IPS DF 19.7 (cell line): ENCODE measurements around the gene SCD.

Source experiments
- DNase-seq: peaks from one replicate; pipeline ENCODE4 v3.0.0-alpha.2; 2013; ENCODE audit warnings: low read depth, low spot score

Gene SCD

DNA sequence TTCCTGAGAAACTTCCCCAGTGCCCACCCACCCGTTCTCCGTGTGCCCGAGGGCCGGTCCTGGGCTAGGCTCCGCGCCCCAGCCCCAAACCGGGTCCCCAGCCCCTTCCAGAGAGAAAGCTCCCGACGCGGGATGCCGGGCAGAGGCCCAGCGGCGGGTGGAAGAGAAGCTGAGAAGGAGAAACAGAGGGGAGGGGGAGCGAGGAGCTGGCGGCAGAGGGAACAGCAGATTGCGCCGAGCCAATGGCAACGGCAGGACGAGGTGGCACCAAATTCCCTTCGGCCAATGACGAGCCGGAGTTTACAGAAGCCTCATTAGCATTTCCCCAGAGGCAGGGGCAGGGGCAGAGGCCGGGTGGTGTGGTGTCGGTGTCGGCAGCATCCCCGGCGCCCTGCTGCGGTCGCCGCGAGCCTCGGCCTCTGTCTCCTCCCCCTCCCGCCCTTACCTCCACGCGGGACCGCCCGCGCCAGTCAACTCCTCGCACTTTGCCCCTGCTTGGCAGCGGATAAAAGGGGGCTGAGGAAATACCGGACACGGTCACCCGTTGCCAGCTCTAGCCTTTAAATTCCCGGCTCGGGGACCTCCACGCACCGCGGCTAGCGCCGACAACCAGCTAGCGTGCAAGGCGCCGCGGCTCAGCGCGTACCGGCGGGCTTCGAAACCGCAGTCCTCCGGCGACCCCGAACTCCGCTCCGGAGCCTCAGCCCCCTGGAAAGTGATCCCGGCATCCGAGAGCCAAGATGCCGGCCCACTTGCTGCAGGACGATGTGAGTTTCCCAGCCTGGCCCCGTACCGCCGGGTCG, at the start of gene SCD:
Gene SCD, plus strand, starts transcription at position 469 of the 803 bp plus-strand sequence. Its CDS starts 272 bp downstream, at position 741.
- peak; percentile 94 for DNase-seq

DNA sequence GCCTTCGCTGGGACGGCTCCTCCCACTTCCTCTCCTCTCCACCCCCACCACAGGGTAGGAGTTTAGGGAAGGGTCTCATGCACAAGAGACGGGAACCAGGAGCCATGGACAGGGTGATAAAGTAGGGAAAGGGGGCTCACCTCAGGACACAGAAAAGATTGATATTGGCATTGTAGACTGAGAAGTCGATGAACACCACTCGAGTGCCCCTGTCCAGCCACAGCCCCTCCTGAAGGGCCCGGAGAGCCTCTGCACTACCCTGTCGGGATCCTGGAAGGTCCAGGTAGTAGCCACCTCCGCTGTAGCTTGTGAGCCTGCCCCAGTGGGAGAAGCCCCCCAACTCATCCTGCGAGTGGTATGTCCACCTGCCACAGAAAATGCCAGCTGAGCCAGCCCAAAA, 49.8 kb upstream of the SCD start:
- DNase-seq, result no peak

DNA sequence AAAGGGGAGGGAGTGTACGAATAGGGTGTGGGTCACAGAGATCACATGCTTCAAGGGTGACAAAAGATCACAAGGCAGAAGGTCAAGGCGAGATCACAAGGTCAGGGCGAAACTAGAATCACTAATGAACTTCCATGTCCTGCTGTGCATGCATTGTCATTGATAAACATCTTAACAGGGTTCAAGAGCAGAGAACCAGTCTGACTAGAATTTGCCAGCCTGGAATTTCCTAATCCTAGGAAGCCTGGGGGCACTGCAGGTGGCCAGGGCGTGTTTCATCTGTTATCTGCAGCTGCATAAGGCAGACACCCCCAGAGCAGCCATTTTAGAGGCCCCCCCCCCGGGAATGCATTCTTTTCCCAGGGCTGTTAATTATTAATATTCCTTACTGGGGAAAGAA, 45.9 kb upstream of the SCD start:
- DNase-seq, result peak; percentile 80

DNA sequence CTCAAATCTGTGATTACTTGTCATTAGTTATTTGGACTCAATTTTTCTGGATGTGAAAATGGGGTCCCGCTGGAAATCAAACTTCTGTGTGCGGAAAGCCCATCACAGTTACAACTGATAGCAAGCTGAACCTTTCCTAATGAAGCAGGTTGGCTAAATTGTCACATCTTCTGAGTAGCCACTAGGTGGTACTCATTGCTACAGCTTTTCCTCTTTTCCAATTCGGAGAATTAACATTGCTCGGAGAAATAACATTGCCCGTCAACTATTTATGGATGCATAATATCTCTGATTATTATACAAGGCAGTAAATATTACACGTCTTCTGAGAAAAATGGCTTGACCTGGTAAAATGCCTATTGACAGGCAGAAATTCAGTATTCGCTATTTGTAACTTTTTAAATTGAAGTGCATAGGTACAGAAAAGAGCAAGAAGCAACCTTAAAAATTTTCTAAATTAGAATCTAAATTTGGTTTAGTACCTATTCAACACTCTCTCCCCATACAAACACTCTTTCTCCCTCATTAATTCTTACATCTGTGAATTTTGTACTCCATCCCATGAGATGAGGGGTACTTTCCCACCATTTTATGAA, 43.2 kb upstream of the SCD start:
- DNase-seq, result peak; percentile 12

DNA sequence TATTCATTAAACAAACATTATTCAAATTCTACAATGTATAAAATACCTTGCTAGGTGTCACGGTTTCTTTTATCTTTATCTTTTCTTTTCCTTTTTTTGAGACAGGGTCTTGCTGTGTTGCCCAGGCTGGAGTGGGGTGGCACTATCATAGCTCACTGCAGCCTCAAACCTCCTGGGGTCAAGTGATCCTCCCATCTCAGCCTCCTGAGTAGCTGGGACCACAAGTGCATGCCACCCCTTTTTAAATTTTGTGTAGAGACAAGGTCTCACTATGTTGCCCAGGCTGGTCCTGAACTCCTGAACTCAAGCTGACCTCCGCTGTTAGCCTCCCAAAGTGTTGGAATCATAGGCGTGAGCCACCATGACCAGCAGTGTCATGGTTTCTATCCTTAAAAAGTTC, 42.6 kb upstream of the SCD start:
- DNase-seq, result no peak

DNA sequence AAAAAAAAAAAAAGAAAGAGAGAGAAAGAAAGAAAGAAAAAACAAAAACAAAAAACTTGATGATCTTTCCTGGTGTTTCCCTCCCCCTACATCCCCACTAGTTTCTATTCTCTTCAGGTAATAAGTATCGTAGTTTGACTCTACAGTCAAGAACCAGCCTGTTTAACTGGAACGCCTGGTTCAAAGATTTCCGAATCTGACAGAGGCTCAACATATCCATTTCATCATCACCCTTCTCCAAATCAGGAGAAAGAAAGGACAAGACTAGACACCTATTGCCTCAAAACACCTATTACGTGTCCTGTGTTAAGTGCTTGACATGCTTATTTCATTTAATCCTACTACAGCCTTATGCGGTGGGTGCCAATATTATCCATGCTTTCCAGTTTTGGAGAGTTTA, 40.2 kb upstream of the SCD start:
- no peak for DNase-seq

DNA sequence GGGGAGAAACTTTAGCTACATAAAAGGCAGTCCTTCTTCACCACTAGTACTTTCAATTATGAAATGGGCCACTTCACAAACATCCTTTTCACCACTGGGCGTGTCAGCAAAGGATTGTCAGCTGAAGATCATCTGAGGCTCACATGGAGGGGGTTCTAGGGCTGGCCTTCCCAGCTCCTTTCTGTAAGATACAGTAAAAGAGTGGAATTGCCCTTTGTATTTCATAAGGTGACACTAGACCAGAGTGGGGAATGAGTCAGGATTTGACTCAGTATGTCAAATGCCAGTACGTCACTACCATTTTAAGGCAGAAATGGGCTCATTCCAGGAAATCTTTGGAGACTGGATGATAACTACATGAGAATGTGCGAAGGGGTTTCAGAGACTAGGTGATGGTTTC, 39.3 kb upstream of the SCD start:
- DNase-seq, result no peak

DNA sequence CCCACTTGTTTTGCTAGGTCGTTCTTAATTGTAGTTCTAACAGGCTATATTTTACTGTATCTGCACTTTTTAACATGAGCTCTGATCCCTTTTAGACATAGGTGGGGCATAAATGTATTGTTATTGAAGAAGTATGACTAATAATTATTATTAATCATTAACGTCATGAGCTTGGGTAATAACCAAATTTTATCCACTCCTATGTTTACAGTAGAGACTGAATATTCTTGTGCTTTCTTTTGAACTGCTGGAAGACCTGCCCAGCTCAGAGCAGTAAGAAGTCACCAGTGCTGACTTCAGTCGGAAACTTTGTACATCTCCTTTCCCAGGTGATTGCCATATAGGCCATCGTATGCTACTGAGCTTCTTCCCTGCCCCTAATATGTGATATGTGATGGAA, 35.7 kb upstream of the SCD start:
- no peak for DNase-seq

DNA sequence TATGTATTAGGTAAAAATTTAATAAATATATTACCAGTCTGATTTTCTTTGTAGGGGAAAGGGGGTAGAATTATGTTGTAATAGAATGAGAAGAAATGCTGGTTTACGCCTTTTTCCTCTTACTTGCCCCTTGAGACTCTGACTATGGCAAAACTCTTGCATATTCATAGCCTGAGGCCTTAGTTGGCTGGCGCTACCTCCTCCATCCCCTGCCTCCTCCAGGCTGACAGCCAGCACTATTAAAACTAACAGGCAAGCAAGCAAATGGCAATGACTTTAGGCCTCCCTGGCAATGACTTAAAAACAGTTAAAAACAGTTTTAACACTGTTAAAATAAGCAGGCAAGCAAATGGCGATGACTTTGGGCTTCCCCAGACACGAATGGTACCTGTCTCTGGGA, 31.4 kb upstream of the SCD start:
- DNase-seq, result no peak

DNA sequence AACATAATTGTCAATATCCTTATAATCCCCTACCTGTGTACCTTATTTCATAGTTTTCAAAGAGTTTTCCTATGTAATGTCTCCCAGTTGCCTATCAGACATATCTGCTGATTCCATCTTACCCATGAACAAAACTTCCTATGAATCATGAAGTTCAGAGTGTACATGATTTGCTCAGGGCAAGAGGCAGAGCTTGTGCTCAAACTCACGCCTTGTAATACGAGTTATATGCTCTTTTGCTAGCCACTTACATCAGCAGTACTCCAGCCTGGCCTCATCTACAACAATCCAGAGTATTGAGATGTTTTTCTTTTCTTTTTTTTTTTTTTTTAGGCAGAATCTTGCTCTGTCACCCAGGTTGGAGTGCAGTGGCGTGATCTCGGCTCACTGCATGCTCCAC, 28.8 kb upstream of the SCD start:
- DNase-seq, result no peak

DNA sequence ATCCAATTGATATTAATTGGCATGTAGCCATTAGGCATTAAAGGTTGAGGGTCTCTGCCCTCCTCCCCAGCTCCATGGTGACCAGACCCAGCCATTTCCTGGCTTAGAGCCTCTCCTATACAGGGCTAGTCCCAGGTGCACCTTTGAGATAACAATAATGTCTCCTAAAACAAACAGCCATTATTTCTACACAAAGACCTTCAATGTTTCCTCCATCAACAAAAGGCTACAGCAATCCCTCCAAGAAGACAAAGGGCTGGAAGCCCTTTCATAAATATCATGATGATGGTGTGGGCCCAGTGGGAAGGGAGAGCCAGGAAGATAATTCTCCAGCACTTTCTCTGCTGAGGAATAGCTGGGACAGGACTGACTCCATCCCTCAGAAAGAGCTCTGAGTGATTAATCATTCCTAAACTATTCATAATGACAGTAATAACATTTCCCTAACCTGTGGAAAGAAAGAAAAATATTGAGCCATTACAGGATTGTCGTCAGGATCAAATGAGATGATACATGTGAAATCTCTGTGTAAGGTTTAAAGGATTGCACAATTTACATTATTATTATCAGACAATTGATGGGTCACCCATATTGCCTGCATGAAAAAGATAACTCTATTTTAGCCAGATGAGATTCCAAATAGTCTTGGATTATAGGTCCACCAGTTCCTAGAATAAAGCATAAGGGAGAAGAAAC, 27.2 kb upstream of the SCD start:
- DNase-seq, result no peak

DNA sequence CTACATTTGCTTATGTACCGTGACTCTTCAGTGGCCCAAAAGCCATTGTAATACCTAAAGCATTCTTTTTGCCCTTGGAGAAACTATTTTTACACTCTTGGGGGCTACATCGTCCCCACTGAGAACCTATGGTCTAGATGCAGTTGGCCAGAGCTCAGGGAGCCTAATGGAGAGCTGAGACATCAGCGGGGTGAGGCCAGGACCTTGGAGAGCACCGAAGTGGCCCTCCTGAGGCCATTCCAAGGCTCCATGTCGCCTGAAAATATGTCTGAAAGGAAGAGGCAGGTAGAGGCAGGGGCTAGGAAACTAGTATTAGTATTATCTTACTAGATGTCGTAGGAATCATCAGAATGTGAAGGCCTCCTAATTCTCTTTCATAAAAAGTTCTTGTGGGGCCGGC, 21.9 kb upstream of the SCD start:
- no peak for DNase-seq

DNA sequence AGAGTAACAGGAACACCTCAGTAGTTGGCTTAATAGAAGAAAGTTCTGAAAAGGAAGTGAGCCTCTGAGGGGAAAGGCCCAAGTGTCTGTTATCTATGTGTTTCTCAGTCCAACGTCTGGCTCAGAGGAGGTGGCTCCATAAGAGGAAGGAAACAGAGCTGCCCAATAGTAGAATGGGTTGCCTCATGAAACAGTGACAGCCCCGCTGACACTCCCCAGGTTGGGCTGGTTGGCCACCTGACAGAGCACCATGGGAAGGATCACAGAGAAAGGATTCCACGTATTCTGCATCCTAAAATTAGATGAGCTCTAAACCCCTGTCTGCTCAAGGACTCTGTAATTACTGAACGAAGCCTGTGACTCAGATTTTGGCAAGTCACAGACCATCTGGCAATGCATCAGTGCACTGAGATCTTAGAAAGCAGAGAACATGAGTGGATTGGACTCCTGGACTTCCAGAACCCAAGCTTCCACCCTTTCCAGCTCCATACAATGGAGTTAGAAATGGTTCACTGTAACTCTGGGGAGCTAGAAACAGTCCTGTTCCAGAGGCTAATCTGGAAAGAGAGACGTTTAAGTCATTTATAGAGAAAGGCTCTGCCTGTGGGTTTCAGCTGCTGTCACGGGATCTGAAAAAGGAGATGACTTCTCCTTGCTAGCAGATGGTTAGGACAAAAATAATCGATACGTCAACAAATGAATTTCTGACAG, 19.9 kb upstream of the SCD start:
- no peak for DNase-seq

DNA sequence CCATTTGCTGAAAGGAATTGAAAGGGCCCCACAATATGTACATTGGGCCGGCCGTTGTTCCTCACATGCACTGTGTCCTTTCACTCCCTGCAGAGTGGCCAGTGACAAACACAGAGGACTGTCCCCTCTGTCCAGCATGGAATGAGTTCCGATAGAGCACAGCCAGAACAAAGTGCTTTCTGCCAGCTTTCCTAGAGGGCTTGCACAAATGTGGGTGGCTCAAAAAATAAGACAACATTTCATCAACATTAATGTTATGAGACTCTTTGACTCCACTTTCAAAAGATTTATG, 19.4 kb upstream of the SCD start:
- DNase-seq, result no peak

DNA sequence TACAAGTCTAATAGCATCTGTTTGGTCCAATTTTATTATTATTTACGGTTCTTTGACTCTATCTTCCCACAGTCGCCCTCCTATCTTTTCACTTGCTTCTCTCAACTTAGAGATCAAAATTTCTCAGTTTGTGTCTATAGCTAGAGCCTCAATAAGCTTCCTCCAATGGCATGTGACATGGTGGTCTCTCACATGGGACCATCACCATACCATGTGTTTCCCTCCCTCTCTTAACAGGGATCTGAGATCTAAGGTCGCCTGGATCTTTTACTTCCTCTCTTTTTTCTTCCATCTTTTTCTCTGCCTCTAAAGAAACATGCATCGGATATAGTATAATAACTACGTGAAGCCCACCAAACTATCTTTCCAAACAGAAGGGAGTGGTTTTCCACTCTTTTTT, 18.8 kb upstream of the SCD start:
- DNase-seq, result no peak

DNA sequence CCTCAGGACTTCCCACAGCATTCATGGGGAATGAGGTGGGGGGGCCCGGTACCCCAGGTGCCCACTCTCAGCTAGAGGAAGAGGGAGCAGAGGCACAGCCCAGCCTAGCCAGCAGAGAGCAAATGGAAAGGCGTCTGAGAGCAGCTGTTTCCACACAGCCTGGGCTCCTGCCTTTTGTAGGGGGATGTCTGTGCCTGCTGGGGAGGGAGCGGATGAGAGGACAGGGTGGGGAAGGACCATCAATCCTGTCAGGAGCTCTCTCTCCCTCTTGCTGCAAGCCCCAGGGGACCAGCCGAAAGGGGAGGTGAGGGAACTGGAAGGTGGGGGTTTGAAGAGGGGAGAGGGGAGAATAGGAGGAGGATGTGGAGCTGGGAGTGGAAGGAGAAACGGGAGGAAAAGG, 17.0 kb upstream of the SCD start, which contains the start of gene PKD2L1:
Gene PKD2L1, minus strand, starts transcription at position 150 of the 400 bp plus-strand sequence. Its CDS starts 125 bp downstream, at position 25.
- DNase-seq, result no peak

DNA sequence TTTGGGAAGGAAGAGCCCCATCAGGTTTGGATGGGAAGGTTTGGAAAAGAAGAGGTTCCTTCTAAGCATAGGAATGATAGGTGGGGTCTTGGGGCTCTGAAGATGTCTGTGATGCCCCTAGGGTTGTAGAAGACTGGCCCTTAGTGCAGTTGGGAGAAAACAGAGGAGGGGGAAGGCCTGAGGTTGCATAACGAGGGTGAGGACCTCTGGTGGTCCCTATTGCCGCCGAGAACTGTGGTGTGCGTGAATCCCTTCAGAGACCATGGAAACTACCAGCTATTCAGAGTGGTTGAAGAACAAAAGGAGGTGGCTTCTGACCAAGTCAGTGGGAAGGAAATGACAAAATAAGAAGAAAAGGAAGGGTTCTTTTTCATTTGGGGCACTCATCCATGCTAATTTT, 13.9 kb upstream of the SCD start:
- no peak for DNase-seq

DNA sequence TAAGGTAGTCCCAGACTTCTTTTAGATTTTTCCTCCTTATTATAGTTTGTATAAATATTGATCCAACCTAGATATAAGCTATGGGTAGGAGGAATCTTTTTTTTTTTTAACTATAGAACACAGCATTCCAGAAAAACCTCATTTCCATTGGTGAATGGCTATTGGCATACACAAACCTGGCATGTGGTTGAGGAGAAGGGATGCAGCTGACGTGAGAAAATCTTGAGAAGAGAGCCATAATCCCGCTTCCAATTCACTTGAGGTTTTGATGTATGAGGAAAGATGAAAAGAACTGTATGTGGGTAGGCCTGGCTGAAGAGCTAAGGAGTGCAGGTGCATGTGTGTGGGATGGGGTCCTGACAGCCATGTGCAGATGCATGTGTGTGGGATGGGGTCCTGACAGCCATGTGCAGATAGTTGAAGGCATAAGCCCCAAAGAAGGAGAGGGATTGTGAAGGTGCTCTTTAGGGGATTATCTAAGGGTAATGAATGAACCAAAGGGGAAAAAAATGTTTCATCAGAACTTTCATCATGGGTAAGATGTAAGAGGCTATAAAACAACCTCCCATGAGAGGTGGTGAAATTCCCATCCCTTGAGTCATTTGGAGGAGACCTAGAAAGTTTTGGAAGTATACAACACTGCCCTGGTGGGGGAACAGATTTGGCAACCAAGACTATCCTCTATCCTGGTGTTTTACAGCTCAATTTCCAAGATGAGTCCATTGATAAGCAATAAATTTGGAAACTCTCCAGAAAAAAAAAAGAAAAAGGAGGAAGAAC, 13.2 kb upstream of the SCD start:
- DNase-seq, result no peak

DNA sequence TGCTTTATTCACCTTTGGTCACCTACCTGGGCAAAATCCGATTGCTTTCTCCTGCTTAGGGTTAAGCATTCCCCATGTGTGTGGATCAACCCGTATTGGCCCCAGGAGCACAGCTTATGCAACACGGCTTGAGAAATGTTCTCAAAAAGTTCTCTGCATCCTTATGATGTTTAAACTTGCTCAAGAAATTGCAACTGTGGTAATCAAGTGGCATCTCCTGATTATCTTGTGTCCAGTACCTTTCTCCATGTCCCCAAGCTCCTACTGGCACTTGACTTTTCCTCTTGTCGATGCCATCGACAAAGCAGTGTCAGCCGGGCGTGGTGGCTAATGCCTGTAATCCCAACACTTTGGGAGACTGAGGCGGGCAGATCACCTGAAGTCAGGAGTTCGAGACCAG, 12.3 kb upstream of the SCD start:
- DNase-seq, result no peak

DNA sequence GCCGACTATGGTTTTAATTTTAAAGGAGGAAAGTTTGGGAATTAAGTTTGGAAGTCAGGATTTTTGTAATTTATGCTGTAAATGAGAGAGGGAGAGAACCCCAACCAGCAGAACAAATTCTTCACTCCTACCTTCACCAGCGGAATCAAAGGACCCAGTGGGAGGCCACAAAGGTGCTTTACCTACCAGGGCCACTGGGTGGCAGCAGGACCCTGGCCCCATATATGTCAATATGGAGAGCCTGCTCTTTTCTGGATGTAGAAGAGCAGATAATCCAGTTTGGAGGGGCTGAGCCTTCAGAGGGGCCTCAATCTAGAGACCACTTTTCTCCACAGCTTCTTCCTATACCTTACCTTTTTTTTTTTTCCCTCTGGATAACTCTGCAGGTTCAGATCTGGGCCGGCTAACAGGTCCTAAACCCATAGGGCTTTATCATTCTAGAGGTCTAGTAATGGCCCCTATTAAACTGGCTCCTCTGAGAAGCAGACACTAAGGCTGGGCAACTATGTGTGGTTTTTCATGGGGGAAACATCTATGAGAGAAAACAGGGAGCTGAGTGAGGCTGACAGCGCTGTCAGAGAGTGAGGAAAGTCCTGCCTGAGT, 8.5 kb upstream of the SCD start:
- no peak for DNase-seq

DNA sequence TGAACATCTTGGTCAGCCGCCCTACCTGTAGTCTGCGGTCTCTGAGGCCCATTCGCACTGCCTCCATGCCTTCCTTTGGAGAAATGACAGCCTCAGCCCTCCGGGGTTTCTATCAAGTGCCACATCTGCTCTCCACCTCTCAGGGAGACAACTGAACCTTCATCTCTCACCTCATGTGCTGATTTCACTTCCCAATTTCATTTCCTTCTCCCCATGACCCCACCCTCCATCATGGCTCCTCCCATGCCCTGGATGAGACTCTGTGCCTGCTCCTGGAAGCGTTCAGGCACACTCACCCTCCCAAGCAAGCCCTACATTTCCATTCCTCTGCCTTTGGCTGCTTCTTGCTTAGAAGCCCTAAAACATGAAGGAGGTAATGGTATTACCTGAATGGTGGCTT, 7.8 kb upstream of the SCD start:
- no peak for DNase-seq
